ENCODE data around the gene TUBB2B. TPM values are rescaled to one million over a fixed set of nuclear protein-coding genes. Genes with fewer than 3 reads are reported as not detected.

The TUBB2B gene
- total RNA-seq, 1 donor: 2.9 TPM

DNA sequence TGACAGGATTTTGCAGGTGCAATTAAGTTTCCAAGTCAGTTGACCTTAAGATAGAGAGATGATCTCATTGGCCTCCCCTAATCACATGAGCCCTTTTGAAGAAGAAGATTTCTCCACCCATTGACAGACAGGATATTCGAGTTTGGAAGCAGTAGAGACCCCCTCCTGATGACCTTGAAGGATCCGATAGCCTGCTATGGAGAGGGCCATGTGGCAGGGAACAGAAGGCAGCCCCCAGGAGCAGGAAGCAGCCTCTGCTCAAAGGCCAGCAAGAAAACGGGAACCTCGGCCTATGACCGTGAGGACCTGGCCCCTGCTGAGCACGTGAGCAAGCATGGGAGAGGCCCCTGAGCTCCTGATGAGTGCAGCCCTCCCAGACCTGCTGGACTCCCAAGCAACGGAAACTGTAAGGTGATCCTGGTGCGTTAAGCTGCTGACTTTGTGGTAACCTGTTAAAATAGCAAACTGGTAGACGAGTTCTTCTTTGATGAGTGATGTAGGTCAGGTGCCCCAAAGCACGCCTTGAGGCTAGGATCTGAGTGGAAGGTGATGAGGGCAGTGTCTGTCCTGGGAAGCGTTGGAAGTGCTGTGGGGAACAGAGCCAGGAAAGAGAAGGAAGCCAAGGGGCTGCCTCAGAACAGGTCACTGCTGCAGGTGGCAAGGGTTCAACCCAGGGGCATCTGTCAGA is 51.6 kb downstream of the TUBB2B start:
- TF ChIP-seq, protein P1, sequence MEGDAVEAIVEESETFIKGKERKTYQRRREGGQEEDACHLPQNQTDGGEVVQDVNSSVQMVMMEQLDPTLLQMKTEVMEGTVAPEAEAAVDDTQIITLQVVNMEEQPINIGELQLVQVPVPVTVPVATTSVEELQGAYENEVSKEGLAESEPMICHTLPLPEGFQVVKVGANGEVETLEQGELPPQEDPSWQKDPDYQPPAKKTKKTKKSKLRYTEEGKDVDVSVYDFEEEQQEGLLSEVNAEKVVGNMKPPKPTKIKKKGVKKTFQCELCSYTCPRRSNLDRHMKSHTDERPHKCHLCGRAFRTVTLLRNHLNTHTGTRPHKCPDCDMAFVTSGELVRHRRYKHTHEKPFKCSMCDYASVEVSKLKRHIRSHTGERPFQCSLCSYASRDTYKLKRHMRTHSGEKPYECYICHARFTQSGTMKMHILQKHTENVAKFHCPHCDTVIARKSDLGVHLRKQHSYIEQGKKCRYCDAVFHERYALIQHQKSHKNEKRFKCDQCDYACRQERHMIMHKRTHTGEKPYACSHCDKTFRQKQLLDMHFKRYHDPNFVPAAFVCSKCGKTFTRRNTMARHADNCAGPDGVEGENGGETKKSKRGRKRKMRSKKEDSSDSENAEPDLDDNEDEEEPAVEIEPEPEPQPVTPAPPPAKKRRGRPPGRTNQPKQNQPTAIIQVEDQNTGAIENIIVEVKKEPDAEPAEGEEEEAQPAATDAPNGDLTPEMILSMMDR (IDR thresholded peaks at IDR 0.05; ENCODE audit: insufficient read depth, low read length): no peak
- DNase-seq (ENCODE audit: low read depth): no peak
- H3K4me3 ChIP-seq (ENCODE audit: low read depth, low read length): no peak overlapping the region

Other genes starting within 250 kb of the TUBB2B start
- gene NQO2, start 227.8 kb downstream of the TUBB2B start, total RNA-seq (ENCODE audit: low replicate concordance): 20.6 and 47.7 TPM in 2 replicates
- 20.0 and 34.4 TPM in 2 replicates for gene RIPK1, start 159.2 kb downstream of the TUBB2B start, total RNA-seq (ENCODE audit: low replicate concordance)
- 14.8 and 17.7 TPM in 2 replicates for gene BPHL, start 108.9 kb downstream of the TUBB2B start, total RNA-seq (ENCODE audit: low replicate concordance)
- 5.0 and 45.5 TPM in 2 replicates for gene TUBB2A, start 70.1 kb downstream of the TUBB2B start, total RNA-seq (ENCODE audit: low replicate concordance)
- 11.9 and 15.4 TPM in 2 replicates for gene PSMG4, start 31.3 kb upstream of the TUBB2B start, total RNA-seq (ENCODE audit: low replicate concordance)
- gene SLC22A23, start 229.4 kb upstream of the TUBB2B start, total RNA-seq (ENCODE audit: low replicate concordance): 7.8 and 9.0 TPM in 2 replicates

Measured in fibroblast of the aortic adventitia (primary cell).